Activated CD8-positive, alpha-beta T cell treated with anti-CD3 and anti-CD28 coated beads, Interleukin-2, amount 10 ng/mL, durations not matched to agents 7 days and 5 days (primary cell): ENCODE data around the gene SENP7. TPM values are rescaled to one million over a fixed set of nuclear protein-coding genes. Genes with fewer than 3 reads are reported as not detected.
"Not testable (repeated sequence)": the region's sequence is repeated elsewhere in the genome, so short reads cannot be mapped to it uniquely, and the experiment has no call there.

Experiments used
- ATAC-seq: fragments of 150-1000 bp; cut with Tn5 transposase; one replicate; pipeline ENCODE4 v1.10.0; 2021; ENCODE audit warnings: moderate library complexity
- CTCF ChIA-PET: fragments of 350-600 bp; sonication (Branson Sonifier 250); formaldehyde crosslinking; loops from one replicate; lab custom pipeline; 2021; ENCODE audit warnings: antibody characterized with exemption; lab: Charles Lee
- POLR2A ChIA-PET: fragments of 350-600 bp; sonication (Branson Sonifier 250); formaldehyde crosslinking; loops from one replicate; lab custom pipeline; 2021; ENCODE audit warnings: antibody characterized with exemption; lab: Charles Lee
- DNase-seq: peaks from one replicate; pipeline ENCODE4 v3.0.0-alpha.2; 2020
- H3K27ac Mint-ChIP-seq: one replicate; pipeline ENCODE4 v1.8.0; 2021; ENCODE audit warnings: mild to moderate bottlenecking, mixed read lengths
- H3K27me3 Mint-ChIP-seq: one replicate; pipeline ENCODE4 v1.8.0; 2021; ENCODE audit warnings: low read depth, mixed read lengths
- H3K36me3 Mint-ChIP-seq: one replicate; pipeline ENCODE4 v1.8.0; 2021; ENCODE audit warnings: low read depth, mixed read lengths
- H3K4me1 Mint-ChIP-seq: one replicate; pipeline ENCODE4 v1.8.0; 2021; ENCODE audit warnings: low read depth, mixed read lengths
- H3K4me3 Mint-ChIP-seq: one replicate; pipeline ENCODE4 v1.8.0; 2021; ENCODE audit warnings: mild to moderate bottlenecking, mixed read lengths
- H3K9me3 Mint-ChIP-seq: one replicate; pipeline ENCODE4 v1.8.0; 2022; ENCODE audit warnings: mixed read lengths; ENCODE audit not compliant: insufficient read depth
- total RNA-seq, 2 experiments: library from RNA; stranded (reverse); gene quantifications; one replicate each; pipeline ENCODE4 v1.2.3, GENCODE V29; 2021

SENP7 gene
- total RNA-seq, 2 experiments from 2014 or later = 20.6 to 20.9 TPM

- DNase-seq = no peak
- no peak overlapping the region for H3K27ac Mint-ChIP-seq
- POLR2A ChIA-PET = no interaction called here
- peaks cover 22% of the 10 kb centered on the region for H3K36me3 Mint-ChIP-seq
- H3K4me1 Mint-ChIP-seq = no peaks in the 10 kb centered on the region
- H3K9me3 Mint-ChIP-seq = peaks cover 23% of the 10 kb centered on the region
- ATAC-seq = no peak
- no peaks in the 10 kb centered on the region for H3K27me3 Mint-ChIP-seq
- H3K4me3 Mint-ChIP-seq = no peak overlapping the region
- CTCF ChIA-PET = no interaction called here
Observed at GRCh38 chr3:101312545-101312944, 200.5 kb downstream of the SENP7 start.

- no peak for DNase-seq
- peaks cover 22% of the 10 kb centered on the region for H3K36me3 Mint-ChIP-seq
- H3K27me3 Mint-ChIP-seq = no peaks in the 10 kb centered on the region
- H3K4me3 Mint-ChIP-seq = no peak overlapping the region
- no peak overlapping the region for H3K27ac Mint-ChIP-seq
- peaks cover 24% of the 10 kb centered on the region for H3K9me3 Mint-ChIP-seq
- POLR2A ChIA-PET = no interaction called here
- no peaks in the 10 kb centered on the region for H3K4me1 Mint-ChIP-seq
- CTCF ChIA-PET = no interaction called here
- no peak for ATAC-seq
Observed at GRCh38 chr3:101311676-101312075, 201.3 kb downstream of the SENP7 start.

- ATAC-seq (no peak), DNase-seq (no peak)
- Mint-ChIP-seq H3K27me3 (no peaks in the 10 kb centered on the region), H3K4me1 (no peaks in the 10 kb centered on the region), H3K9me3 (peaks cover 31% of the 10 kb centered on the region), H3K27ac (no peak overlapping the region), H3K36me3 (peaks cover 22% of the 10 kb centered on the region), H3K4me3 (no peak overlapping the region)
- ChIA-PET POLR2A (no interaction called here), CTCF (interaction anchor here (1.2 kb wide), 1 partner anchor 11 kb away, joined by 3 read pairs; no protein-coding TSS in a partner anchor)
Observed at GRCh38 chr3:101310978-101311375, 202.0 kb downstream of the SENP7 start.

DNA sequence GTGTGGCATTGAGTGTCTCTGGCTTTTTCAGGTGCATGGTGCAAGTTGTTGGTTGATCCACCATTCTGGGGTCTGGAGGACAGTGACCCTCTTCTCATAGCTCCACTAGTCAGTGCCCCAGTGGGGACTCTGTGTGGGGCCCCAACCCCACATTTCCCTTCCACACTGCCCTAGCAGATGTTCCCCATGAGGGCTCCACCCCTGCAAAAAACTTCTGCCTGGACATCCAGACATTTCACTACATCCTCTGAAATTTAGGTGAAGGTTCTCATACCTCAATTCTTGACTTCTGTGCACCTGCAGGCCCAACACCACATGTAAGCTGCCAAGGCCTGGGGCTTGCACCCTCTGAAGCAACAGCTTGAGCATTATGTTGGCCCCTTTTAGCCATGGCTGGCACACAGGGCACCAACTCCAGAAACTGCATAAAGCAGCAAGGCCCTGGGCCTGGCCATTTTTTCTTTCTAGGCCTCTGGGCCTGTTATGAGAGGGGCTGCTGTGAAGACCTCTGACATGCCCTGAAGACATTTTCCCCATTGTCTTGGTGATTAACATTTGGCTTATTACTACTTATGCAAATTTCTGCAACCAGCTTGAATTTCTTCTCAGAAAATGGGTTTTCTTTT is 204.8 kb downstream of the SENP7 start:
- H3K27ac Mint-ChIP-seq, DNase-seq, H3K4me1 Mint-ChIP-seq, CTCF ChIA-PET, H3K27me3 Mint-ChIP-seq, H3K4me3 Mint-ChIP-seq, POLR2A ChIA-PET, ATAC-seq: not testable (repeated sequence)
- Mint-ChIP-seq H3K36me3 (peaks cover 22% of the 10 kb centered on the region), H3K9me3 (peaks cover 31% of the 10 kb centered on the region)

GRCh38 chr3:101303836-101304235 is 209.2 kb downstream of the SENP7 start:
- DNase-seq (no peak), ATAC-seq (no peak)
- Mint-ChIP-seq H3K27ac (no peak overlapping the region), H3K4me1 (no peaks in the 10 kb centered on the region), H3K4me3 (no peak overlapping the region), H3K27me3 (no peaks in the 10 kb centered on the region), H3K36me3 (peaks cover 11% of the 10 kb centered on the region), H3K9me3 (peaks cover 17% of the 10 kb centered on the region)
- CTCF ChIA-PET = no interaction called here
- POLR2A ChIA-PET = no interaction called here

GRCh38 chr3:101303089-101303731 is 209.8 kb downstream of the SENP7 start:
- peaks cover 7% of the 10 kb centered on the region for H3K36me3 Mint-ChIP-seq
- H3K27me3 Mint-ChIP-seq = no peaks in the 10 kb centered on the region
- no peak overlapping the region for H3K27ac Mint-ChIP-seq
- DNase-seq (no peak), ATAC-seq (no peak)
- H3K4me3 Mint-ChIP-seq = no peak overlapping the region
- CTCF ChIA-PET = no interaction called here
- POLR2A ChIA-PET = no interaction called here
- H3K4me1 Mint-ChIP-seq = no peaks in the 10 kb centered on the region
- H3K9me3 Mint-ChIP-seq = peaks cover 15% of the 10 kb centered on the region

GRCh38 chr3:101300073-101300472 is 212.9 kb downstream of the SENP7 start:
- no peaks in the 10 kb centered on the region for H3K27me3 Mint-ChIP-seq
- H3K36me3 Mint-ChIP-seq = no peaks in the 10 kb centered on the region
- no peak overlapping the region for H3K27ac Mint-ChIP-seq
- ChIA-PET CTCF (interaction anchor here (0.7 kb wide), 1 partner anchor 10 kb away, joined by 3 read pairs; no protein-coding TSS in a partner anchor), POLR2A (no interaction called here)
- no peak for DNase-seq
- H3K4me3 Mint-ChIP-seq = no peak overlapping the region
- peaks cover 6% of the 10 kb centered on the region for H3K9me3 Mint-ChIP-seq
- no peak for ATAC-seq
- no peaks in the 10 kb centered on the region for H3K4me1 Mint-ChIP-seq

DNA sequence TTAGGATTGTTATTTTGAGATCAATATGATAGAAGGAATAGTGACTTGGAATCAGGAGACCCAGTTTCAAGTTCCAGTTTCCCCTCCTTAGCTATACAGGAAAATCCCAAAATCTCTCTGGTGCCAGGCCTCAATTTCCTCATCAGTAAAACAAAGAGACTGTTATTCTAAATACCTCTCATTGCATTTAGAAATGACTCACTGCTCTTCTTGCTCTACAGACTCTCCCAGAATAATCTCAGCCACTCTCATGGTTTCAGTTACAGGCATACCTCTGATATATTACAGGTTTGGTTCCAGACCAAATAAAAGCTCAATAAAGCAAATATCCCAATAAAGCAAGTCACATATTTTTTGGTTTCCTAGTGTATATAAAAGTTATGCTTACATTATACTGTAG is 221.0 kb downstream of the SENP7 start:
- ChIA-PET CTCF (no interaction called here), POLR2A (no interaction called here)
- ATAC-seq (no peak), DNase-seq (no peak)
- Mint-ChIP-seq H3K4me3 (no peak overlapping the region), H3K36me3 (no peaks in the 10 kb centered on the region), H3K9me3 (no peaks in the 10 kb centered on the region), H3K27me3 (no peaks in the 10 kb centered on the region), H3K4me1 (no peaks in the 10 kb centered on the region), H3K27ac (no peak overlapping the region)

DNA sequence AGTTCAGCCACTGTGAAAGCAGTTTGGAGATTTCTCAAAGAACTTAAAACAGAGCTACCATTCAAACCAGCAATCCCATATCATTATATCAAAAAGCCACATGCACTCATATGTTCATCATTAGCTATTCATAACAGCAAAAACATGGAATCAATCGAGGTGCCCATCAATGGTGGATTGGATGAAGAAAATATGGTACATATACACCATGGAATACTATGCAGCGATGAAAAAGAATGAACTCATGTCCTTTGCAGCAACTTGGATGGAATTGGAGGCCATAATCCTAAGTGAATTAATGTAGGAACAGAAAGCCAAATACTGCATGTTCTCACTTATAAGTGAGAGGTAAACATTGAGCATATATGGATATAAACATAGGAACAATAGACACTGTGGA is 224.7 kb downstream of the SENP7 start:
- DNase-seq (no peak), ATAC-seq (no peak)
- no peak overlapping the region for H3K27ac Mint-ChIP-seq
- no peaks in the 10 kb centered on the region for H3K4me1 Mint-ChIP-seq
- no peak overlapping the region for H3K4me3 Mint-ChIP-seq
- POLR2A ChIA-PET = no interaction called here
- CTCF ChIA-PET = no interaction called here
- H3K27me3 Mint-ChIP-seq = no peaks in the 10 kb centered on the region
- no peaks in the 10 kb centered on the region for H3K36me3 Mint-ChIP-seq
- no peaks in the 10 kb centered on the region for H3K9me3 Mint-ChIP-seq

GRCh38 chr3:101284757-101285156 is 228.3 kb downstream of the SENP7 start:
- Mint-ChIP-seq H3K36me3 (no peaks in the 10 kb centered on the region), H3K4me1 (no peaks in the 10 kb centered on the region), H3K4me3 (no peak overlapping the region), H3K9me3 (no peaks in the 10 kb centered on the region), H3K27ac (no peak overlapping the region), H3K27me3 (no peaks in the 10 kb centered on the region)
- DNase-seq (no peak), ATAC-seq (no peak)
- ChIA-PET POLR2A (no interaction called here), CTCF (interaction anchor here (0.7 kb wide), 1 partner anchor 35 kb away, joined by 3 read pairs; no protein-coding TSS in a partner anchor)

- Mint-ChIP-seq H3K36me3 (no peaks in the 10 kb centered on the region), H3K4me1 (no peaks in the 10 kb centered on the region), H3K27me3 (no peaks in the 10 kb centered on the region), H3K4me3 (no peak overlapping the region), H3K9me3 (no peaks in the 10 kb centered on the region), H3K27ac (no peak overlapping the region)
- ChIA-PET POLR2A (no interaction called here), CTCF (no interaction called here)
- ATAC-seq (no peak), DNase-seq (no peak)
Observed at GRCh38 chr3:101281521-101282030, 231.4 kb downstream of the SENP7 start.

GRCh38 chr3:101279765-101280385 is 233.1 kb downstream of the SENP7 start:
- Mint-ChIP-seq H3K27me3 (no peaks in the 10 kb centered on the region), H3K4me3 (no peak overlapping the region), H3K4me1 (no peaks in the 10 kb centered on the region), H3K27ac (no peak overlapping the region), H3K36me3 (no peaks in the 10 kb centered on the region), H3K9me3 (no peaks in the 10 kb centered on the region)
- ATAC-seq (no peak), DNase-seq (no peak)
- POLR2A ChIA-PET = no interaction called here
- CTCF ChIA-PET = no interaction called here
